Osteoblast (primary cell): ENCODE measurements around the gene GTF3C4. TPM values are rescaled to one million over a fixed set of nuclear protein-coding genes. Genes with fewer than 3 reads are reported as not detected.

ENCODE experiments used
- DNase-seq: peaks from one replicate; pipeline ENCODE4 v3.0.0; 2011; ENCODE audit warnings: low spot score, mixed read lengths; ENCODE audit not compliant: insufficient read length; ENCODE audit errors: missing footprints
- H2AFZ ChIP-seq: 2 replicates; pipeline ENCODE4 v1.6.0; 2011; ENCODE audit warnings: mild to moderate bottlenecking, low read length
- H3K27ac ChIP-seq: 2 replicates; pipeline ENCODE4 v1.5.1; 2011; ENCODE audit warnings: mild to moderate bottlenecking, low read depth, low read length, moderate library complexity
- H3K27me3 ChIP-seq: 2 replicates; pipeline ENCODE4 v1.6.0; 2012; ENCODE audit warnings: mild to moderate bottlenecking, control low read depth, inconsistent platforms, low read length, moderate library complexity; ENCODE audit not compliant: insufficient read depth
- H3K36me3 ChIP-seq: 2 replicates; pipeline ENCODE4 v1.5.1; 2011; ENCODE audit warnings: mild to moderate bottlenecking, low read length, control low read depth, moderate library complexity; ENCODE audit not compliant: insufficient read depth
- H3K4me1 ChIP-seq: 2 replicates; pipeline ENCODE4 v1.5.1; 2011; ENCODE audit warnings: mild to moderate bottlenecking, low read length, control low read depth, moderate library complexity; ENCODE audit not compliant: insufficient read depth
- H3K4me2 ChIP-seq: 2 replicates; pipeline ENCODE4 v1.6.0; 2011; ENCODE audit warnings: mild to moderate bottlenecking, low read length; ENCODE audit not compliant: insufficient read depth
- H3K4me3 ChIP-seq: fragments of 200-600 bp; sonication (generic); 3 replicates; pipeline ENCODE4 v1.5.1; 2012; ENCODE audit warnings: mild to moderate bottlenecking, low read length, inconsistent platforms; ENCODE audit not compliant: insufficient read depth
- H3K79me2 ChIP-seq: 2 replicates; pipeline ENCODE4 v1.6.0; 2012; ENCODE audit warnings: mild to moderate bottlenecking, low read length, control low read depth, inconsistent platforms; ENCODE audit not compliant: insufficient read depth
- H3K9me3 ChIP-seq: 2 replicates; pipeline ENCODE4 v1.5.1; 2011; ENCODE audit warnings: low read depth, low read length, control low read depth
- H4K20me1 ChIP-seq: 2 replicates; pipeline ENCODE4 v1.6.0; 2012; ENCODE audit warnings: mild to moderate bottlenecking, low read length, control low read depth; ENCODE audit not compliant: insufficient read depth
- CTCF ChIP-seq: IDR thresholded peaks from 2 replicates; pipeline ENCODE4 v1.5.1; 2011; ENCODE audit warnings: mild to moderate bottlenecking, low read depth, low read length, moderate library complexity; ENCODE audit errors: extremely low read depth
- total RNA-seq: library from RNA; depleted of rRNA; stranded (reverse); fragments of >200 nt; gene quantifications from 2 replicates; pipeline ENCODE4 v1.2.3, GENCODE V29; 2012

The GTF3C4 gene, protein sequence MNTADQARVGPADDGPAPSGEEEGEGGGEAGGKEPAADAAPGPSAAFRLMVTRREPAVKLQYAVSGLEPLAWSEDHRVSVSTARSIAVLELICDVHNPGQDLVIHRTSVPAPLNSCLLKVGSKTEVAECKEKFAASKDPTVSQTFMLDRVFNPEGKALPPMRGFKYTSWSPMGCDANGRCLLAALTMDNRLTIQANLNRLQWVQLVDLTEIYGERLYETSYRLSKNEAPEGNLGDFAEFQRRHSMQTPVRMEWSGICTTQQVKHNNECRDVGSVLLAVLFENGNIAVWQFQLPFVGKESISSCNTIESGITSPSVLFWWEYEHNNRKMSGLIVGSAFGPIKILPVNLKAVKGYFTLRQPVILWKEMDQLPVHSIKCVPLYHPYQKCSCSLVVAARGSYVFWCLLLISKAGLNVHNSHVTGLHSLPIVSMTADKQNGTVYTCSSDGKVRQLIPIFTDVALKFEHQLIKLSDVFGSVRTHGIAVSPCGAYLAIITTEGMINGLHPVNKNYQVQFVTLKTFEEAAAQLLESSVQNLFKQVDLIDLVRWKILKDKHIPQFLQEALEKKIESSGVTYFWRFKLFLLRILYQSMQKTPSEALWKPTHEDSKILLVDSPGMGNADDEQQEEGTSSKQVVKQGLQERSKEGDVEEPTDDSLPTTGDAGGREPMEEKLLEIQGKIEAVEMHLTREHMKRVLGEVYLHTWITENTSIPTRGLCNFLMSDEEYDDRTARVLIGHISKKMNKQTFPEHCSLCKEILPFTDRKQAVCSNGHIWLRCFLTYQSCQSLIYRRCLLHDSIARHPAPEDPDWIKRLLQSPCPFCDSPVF
- 18.0 and 21.7 TPM in 2 replicates for total RNA-seq

GRCh38 chr9:132670457-132671391, at the start of gene GTF3C4:
GTF3C4 (plus strand) TSS chr9:132670464; CDS start chr9:132670599, 135 bp downstream.
- H3K4me3 ChIP-seq = peak within 1 kb of the TSS; percentile 98
- peak within 1 kb of the TSS; percentile 83 for H3K4me2 ChIP-seq
- DNase-seq = peak; percentile 96
- no peaks in the 10 kb centered on the region for H3K9me3 ChIP-seq
- no peaks in the 10 kb centered on the region for H3K27me3 ChIP-seq
- TF ChIP-seq CTCF = no peak
- peak within 1 kb of the TSS; percentile 99 for H3K27ac ChIP-seq
- H2AFZ ChIP-seq = peak within 1 kb of the TSS; percentile 97
- peaks cover 46% of the 10 kb centered on the region for H4K20me1 ChIP-seq
- H3K4me1 ChIP-seq = peaks cover 24% of the 10 kb centered on the region
- peaks cover 82% of the 10 kb centered on the region for H3K79me2 ChIP-seq
- H3K36me3 ChIP-seq = no peaks in the 10 kb centered on the region

DNA sequence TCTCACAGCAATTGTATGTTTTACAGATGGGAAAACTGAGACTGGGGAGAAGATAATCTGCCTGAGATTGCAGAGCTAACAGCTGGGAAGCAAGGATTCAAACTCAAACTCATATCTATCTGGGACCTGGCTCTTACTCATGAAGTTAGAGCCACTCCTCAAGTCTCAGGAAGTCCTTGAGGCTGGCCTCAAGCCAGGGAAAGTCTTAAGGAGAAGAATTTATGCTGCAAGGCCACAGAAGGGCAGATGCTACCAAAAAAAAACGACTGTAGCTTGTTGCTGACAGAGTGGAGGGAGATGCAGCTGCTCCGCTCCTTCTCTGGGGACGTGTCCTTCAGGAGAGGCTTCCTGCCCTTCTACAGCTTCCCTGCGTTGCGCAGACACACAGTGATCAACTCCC, 48.1 kb upstream of the GTF3C4 start:
- no peaks in the 10 kb centered on the region for H3K79me2 ChIP-seq
- H3K27me3 ChIP-seq = no peaks in the 10 kb centered on the region
- no peaks in the 10 kb centered on the region for H3K4me1 ChIP-seq
- H3K4me2 ChIP-seq = no peak overlapping the region
- peaks cover 36% of the 10 kb centered on the region for H3K36me3 ChIP-seq
- no peak overlapping the region for H3K27ac ChIP-seq
- no peaks in the 10 kb centered on the region for H4K20me1 ChIP-seq
- no peaks in the 10 kb centered on the region for H3K9me3 ChIP-seq
- DNase-seq = no peak
- H2AFZ ChIP-seq = no peak overlapping the region
- H3K4me3 ChIP-seq = no peak overlapping the region
- no peak for TF ChIP-seq CTCF

DNA sequence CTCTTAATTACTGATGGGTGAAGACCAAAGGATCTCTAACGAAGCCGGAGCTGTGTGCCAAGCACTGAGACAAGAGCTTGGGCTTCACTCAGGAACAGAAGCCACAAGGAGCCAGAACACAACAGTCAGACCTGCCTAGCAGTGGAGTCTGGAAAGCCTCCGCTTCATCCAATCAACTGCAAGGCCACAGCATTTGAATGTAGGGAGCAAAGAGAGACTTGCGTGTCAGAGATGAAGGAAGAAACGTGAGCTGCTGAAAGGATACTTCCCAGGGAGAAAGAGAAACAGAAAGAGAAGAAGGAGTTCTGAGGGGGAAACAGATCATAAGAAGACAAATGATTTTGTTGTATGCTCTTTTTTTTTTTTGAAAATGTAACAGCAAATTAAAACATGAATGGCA, 44.0 kb upstream of the GTF3C4 start:
- Histone ChIP-seq H3K36me3 (peaks cover 29% of the 10 kb centered on the region), H3K4me2 (no peak overlapping the region), H3K9me3 (no peaks in the 10 kb centered on the region), H4K20me1 (no peaks in the 10 kb centered on the region), H2AFZ (no peak overlapping the region), H3K27ac (no peak overlapping the region), H3K27me3 (no peaks in the 10 kb centered on the region), H3K4me3 (no peak overlapping the region), H3K4me1 (peaks cover 4% of the 10 kb centered on the region), H3K79me2 (no peaks in the 10 kb centered on the region)
- no peak for DNase-seq
- TF ChIP-seq CTCF = no peak
